ENCODE results near the gene C1orf116. TPM values are rescaled to one million over a fixed set of nuclear protein-coding genes. Genes with fewer than 3 reads are reported as not detected.
A peak's percentile ranks its signal among the peaks of the same experiment; 100 is the strongest.

The C1orf116 gene
- total RNA-seq, 1 donor from 2014 or later = not detected

GRCh38 chr1:207028884-207029650 is 3.5 kb downstream of the C1orf116 start:
- H3K27me3 Mint-ChIP-seq (ENCODE audit: unreplicated experiment) = peaks cover 47% of the 10 kb centered on the region
- no peak overlapping the region for H3K27ac Mint-ChIP-seq (ENCODE audit: unreplicated experiment)
- H3K4me1 Mint-ChIP-seq (ENCODE audit: unreplicated experiment) = peaks cover 19% of the 10 kb centered on the region

GRCh38 chr1:207027921-207028320 is 4.6 kb downstream of the C1orf116 start:
- H3K4me3 Mint-ChIP-seq (ENCODE audit: unreplicated experiment) = no peak overlapping the region
- H3K27ac Mint-ChIP-seq (ENCODE audit: unreplicated experiment) = no peak overlapping the region
- H3K9me3 Mint-ChIP-seq (ENCODE audit: unreplicated experiment) = no peaks in the 10 kb centered on the region
- H3K36me3 Mint-ChIP-seq (ENCODE audit: unreplicated experiment) = no peaks in the 10 kb centered on the region
- H3K27me3 Mint-ChIP-seq (ENCODE audit: unreplicated experiment) = peaks cover 36% of the 10 kb centered on the region
- H3K4me1 Mint-ChIP-seq (ENCODE audit: unreplicated experiment) = peaks cover 19% of the 10 kb centered on the region
- DNase-seq (ENCODE audit: extremely low spot score, unreplicated experiment) = no peak
- TF ChIP-seq CTCF (IDR thresholded peaks at IDR 0.05) = no peak

More at GRCh38 chr1:207028884-207029650, 3.5 kb downstream of the C1orf116 start:
- Mint-ChIP-seq H3K9me3 (ENCODE audit: unreplicated experiment) (no peaks in the 10 kb centered on the region), H3K4me3 (ENCODE audit: unreplicated experiment) (no peak overlapping the region), H3K36me3 (ENCODE audit: unreplicated experiment) (no peaks in the 10 kb centered on the region)
- no peak for TF ChIP-seq CTCF (IDR thresholded peaks at IDR 0.05)
- no peak for DNase-seq (ENCODE audit: extremely low spot score, unreplicated experiment)

- Mint-ChIP-seq H3K27me3 (ENCODE audit: unreplicated experiment) (peaks cover 31% of the 10 kb centered on the region), H3K36me3 (ENCODE audit: unreplicated experiment) (no peaks in the 10 kb centered on the region), H3K4me3 (ENCODE audit: unreplicated experiment) (no peak overlapping the region), H3K9me3 (ENCODE audit: unreplicated experiment) (no peaks in the 10 kb centered on the region), H3K4me1 (ENCODE audit: unreplicated experiment) (peaks cover 19% of the 10 kb centered on the region), H3K27ac (ENCODE audit: unreplicated experiment) (no peak overlapping the region)
- no peak for DNase-seq (ENCODE audit: extremely low spot score, unreplicated experiment)
- TF ChIP-seq CTCF (IDR thresholded peaks at IDR 0.05) = no peak
Observed at GRCh38 chr1:207027206-207027777, 5.3 kb downstream of the C1orf116 start.

GRCh38 chr1:207026104-207026534 is 6.4 kb downstream of the C1orf116 start:
- no peak for DNase-seq (ENCODE audit: extremely low spot score, unreplicated experiment)
- no peak overlapping the region for H3K27ac Mint-ChIP-seq (ENCODE audit: unreplicated experiment)
- no peaks in the 10 kb centered on the region for H3K36me3 Mint-ChIP-seq (ENCODE audit: unreplicated experiment)
- H3K27me3 Mint-ChIP-seq (ENCODE audit: unreplicated experiment) = peaks cover 19% of the 10 kb centered on the region
- H3K4me1 Mint-ChIP-seq (ENCODE audit: unreplicated experiment) = peaks cover 19% of the 10 kb centered on the region
- no peak overlapping the region for H3K4me3 Mint-ChIP-seq (ENCODE audit: unreplicated experiment)
- TF ChIP-seq CTCF (IDR thresholded peaks at IDR 0.05) = no peak
- H3K9me3 Mint-ChIP-seq (ENCODE audit: unreplicated experiment) = no peaks in the 10 kb centered on the region

- Mint-ChIP-seq H3K27me3 (ENCODE audit: unreplicated experiment) (peaks cover 11% of the 10 kb centered on the region), H3K36me3 (ENCODE audit: unreplicated experiment) (no peaks in the 10 kb centered on the region), H3K4me1 (ENCODE audit: unreplicated experiment) (peaks cover 19% of the 10 kb centered on the region), H3K4me3 (ENCODE audit: unreplicated experiment) (no peak overlapping the region), H3K9me3 (ENCODE audit: unreplicated experiment) (no peaks in the 10 kb centered on the region), H3K27ac (ENCODE audit: unreplicated experiment) (peak overlapping the region; percentile 45)
- TF ChIP-seq CTCF (IDR thresholded peaks at IDR 0.05) = no peak
- no peak for DNase-seq (ENCODE audit: extremely low spot score, unreplicated experiment)
Observed at GRCh38 chr1:207025146-207025880, 7.2 kb downstream of the C1orf116 start.
